LNCAP (cell line): ENCODE results near the gene HABP2.

ENCODE experiments used
- CTCF ChIP-seq: fragments of 450-650 bp; IDR thresholded peaks from 2 replicates; pipeline ENCODE4 v1.5.1; 2017; ENCODE audit warnings: mild to moderate bottlenecking

The HABP2 gene

GRCh38 chr10:113569576-113569975 is 16.7 kb downstream of the HABP2 start:
- TF ChIP-seq CTCF = no peak

- TF ChIP-seq CTCF = no peak
These were observed 19.9 kb downstream of the HABP2 start for GRCh38 chr10:113572520-113573290.

- TF ChIP-seq CTCF = no peak
These were observed 20.5 kb downstream of the HABP2 start for GRCh38 chr10:113573368-113573767.

- no peak for TF ChIP-seq CTCF
These were observed 24.0 kb downstream of the HABP2 start for GRCh38 chr10:113576852-113577251.

- no peak for TF ChIP-seq CTCF
These were observed 25.9 kb downstream of the HABP2 start for GRCh38 chr10:113578773-113579172.

- no peak for TF ChIP-seq CTCF
These were observed 28.2 kb downstream of the HABP2 start for GRCh38 chr10:113581092-113581491.

- TF ChIP-seq CTCF = no peak
These were observed 30.7 kb downstream of the HABP2 start for GRCh38 chr10:113583571-113583970.

GRCh38 chr10:113585949-113586348 is 33.1 kb downstream of the HABP2 start:
- no peak for TF ChIP-seq CTCF
